ENCODE results near the gene CYBC1.

The CYBC1 gene

GRCh38 chr17:82433560-82434215 lies 16.9 kb downstream of the CYBC1 start:
- no peak overlapping the region for H3K4me3 ChIP-seq (replicated peaks; ENCODE audit: low read depth, low read length)
- TF ChIP-seq CTCF (IDR thresholded peaks at IDR 0.05; ENCODE audit: low read length, missing control alignments) = no peak
- no peak for DNase-seq (ENCODE audit: low read depth)

- TF ChIP-seq CTCF (IDR thresholded peaks at IDR 0.05; ENCODE audit: low read length, missing control alignments) = no peak
- no peak for DNase-seq (ENCODE audit: low read depth)
- H3K4me3 ChIP-seq (replicated peaks; ENCODE audit: low read depth, low read length) = no peak overlapping the region
Observed at GRCh38 chr17:82432017-82432416, 18.5 kb downstream of the CYBC1 start.

- no peak for DNase-seq (ENCODE audit: low read depth)
- no peak overlapping the region for H3K4me3 ChIP-seq (replicated peaks; ENCODE audit: low read depth, low read length)
- no peak for TF ChIP-seq CTCF (IDR thresholded peaks at IDR 0.05; ENCODE audit: low read length, missing control alignments)
Observed at GRCh38 chr17:82429824-82430223, 20.7 kb downstream of the CYBC1 start.

GRCh38 chr17:82428546-82428945 lies 22.0 kb downstream of the CYBC1 start:
- no peak for DNase-seq (ENCODE audit: low read depth)
- no peak for TF ChIP-seq CTCF (IDR thresholded peaks at IDR 0.05; ENCODE audit: low read length, missing control alignments)
- no peak overlapping the region for H3K4me3 ChIP-seq (replicated peaks; ENCODE audit: low read depth, low read length)

GRCh38 chr17:82424863-82425159 lies 25.7 kb downstream of the CYBC1 start:
- TF ChIP-seq CTCF (IDR thresholded peaks at IDR 0.05; ENCODE audit: low read length, missing control alignments) = no peak
- DNase-seq (ENCODE audit: low read depth) = no peak
- H3K4me3 ChIP-seq (replicated peaks; ENCODE audit: low read depth, low read length) = no peak overlapping the region

- no peak overlapping the region for H3K4me3 ChIP-seq (replicated peaks; ENCODE audit: low read depth, low read length)
- peak; percentile 56 for DNase-seq (ENCODE audit: low read depth)
- TF ChIP-seq CTCF (IDR thresholded peaks at IDR 0.05; ENCODE audit: low read length, missing control alignments) = peak; percentile 70
Observed at GRCh38 chr17:82424001-82424862, 26.3 kb downstream of the CYBC1 start.

Measured in fibroblast of pulmonary artery (primary cell).